Measurements from ENCODE around the gene SPOCD1.

The SPOCD1 gene

GRCh38 chr1:31849653-31850052 lies 33.8 kb upstream of the SPOCD1 start:
- H3K4me2 ChIP-seq (ENCODE audit: low read depth, low read length, poor library complexity, severe bottlenecking) = no peak overlapping the region
- H3K9me3 ChIP-seq (ENCODE audit: insufficient read depth, low read depth, low read length) = no peaks in the 10 kb centered on the region
- H3F3A ChIP-seq (ENCODE audit: low read depth) = no peaks in the 10 kb centered on the region
- H3K36me3 ChIP-seq (ENCODE audit: insufficient read depth, low read length) = no peaks in the 10 kb centered on the region
- H4K20me1 ChIP-seq (ENCODE audit: insufficient read depth, low read length, poor library complexity, severe bottlenecking) = no peaks in the 10 kb centered on the region
- no peak overlapping the region for H2AFZ ChIP-seq (ENCODE audit: low read length)
- H3K79me2 ChIP-seq (ENCODE audit: insufficient read depth, low read length) = no peaks in the 10 kb centered on the region
- TF ChIP-seq CTCF (conservative IDR thresholded peaks at IDR 0.05; ENCODE audit: low read length) = no peak
- TF ChIP-seq EZH2phosphoT487 (IDR thresholded peaks at IDR 0.05; ENCODE audit: borderline replicate concordance) = no peak
- no peak overlapping the region for H3K4me3 ChIP-seq (ENCODE audit: low read length, poor library complexity, severe bottlenecking)
- H3K9me2 ChIP-seq (replicated peaks; ENCODE audit: low read depth, low read length) = no peaks in the 10 kb centered on the region
- peaks cover 12% of the 10 kb centered on the region for H3K4me1 ChIP-seq (ENCODE audit: insufficient read depth, low read length, poor library complexity, severe bottlenecking)
- H3K9ac ChIP-seq (ENCODE audit: low read depth, low read length, poor library complexity, severe bottlenecking) = no peak overlapping the region
- H3K27me3 ChIP-seq (ENCODE audit: insufficient read depth, low read length, poor library complexity, severe bottlenecking) = no peaks in the 10 kb centered on the region

GRCh38 chr1:31848381-31848897 lies 32.6 kb upstream of the SPOCD1 start:
- peak overlapping the region; percentile 12 for H3K4me3 ChIP-seq (ENCODE audit: low read length, poor library complexity, severe bottlenecking)
- H2AFZ ChIP-seq (ENCODE audit: low read length) = peak overlapping the region; percentile 70; the same call in 1 of the 2 replicates
- no peaks in the 10 kb centered on the region for H3K27me3 ChIP-seq (ENCODE audit: insufficient read depth, low read length, poor library complexity, severe bottlenecking)
- peaks cover 12% of the 10 kb centered on the region for H3K4me1 ChIP-seq (ENCODE audit: insufficient read depth, low read length, poor library complexity, severe bottlenecking)
- TF ChIP-seq CTCF (conservative IDR thresholded peaks at IDR 0.05; ENCODE audit: low read length) (no peak), EZH2phosphoT487 (IDR thresholded peaks at IDR 0.05; ENCODE audit: borderline replicate concordance) (no peak)
- H3F3A ChIP-seq (ENCODE audit: low read depth) = no peaks in the 10 kb centered on the region
- no peaks in the 10 kb centered on the region for H3K79me2 ChIP-seq (ENCODE audit: insufficient read depth, low read length)
- no peaks in the 10 kb centered on the region for H3K36me3 ChIP-seq (ENCODE audit: insufficient read depth, low read length)
- no peak overlapping the region for H3K9ac ChIP-seq (ENCODE audit: low read depth, low read length, poor library complexity, severe bottlenecking)
- no peaks in the 10 kb centered on the region for H4K20me1 ChIP-seq (ENCODE audit: insufficient read depth, low read length, poor library complexity, severe bottlenecking)
- no peaks in the 10 kb centered on the region for H3K9me3 ChIP-seq (ENCODE audit: insufficient read depth, low read depth, low read length)
- no peaks in the 10 kb centered on the region for H3K9me2 ChIP-seq (replicated peaks; ENCODE audit: low read depth, low read length)
- peak overlapping the region; percentile 61 for H3K4me2 ChIP-seq (ENCODE audit: low read depth, low read length, poor library complexity, severe bottlenecking)

DNA sequence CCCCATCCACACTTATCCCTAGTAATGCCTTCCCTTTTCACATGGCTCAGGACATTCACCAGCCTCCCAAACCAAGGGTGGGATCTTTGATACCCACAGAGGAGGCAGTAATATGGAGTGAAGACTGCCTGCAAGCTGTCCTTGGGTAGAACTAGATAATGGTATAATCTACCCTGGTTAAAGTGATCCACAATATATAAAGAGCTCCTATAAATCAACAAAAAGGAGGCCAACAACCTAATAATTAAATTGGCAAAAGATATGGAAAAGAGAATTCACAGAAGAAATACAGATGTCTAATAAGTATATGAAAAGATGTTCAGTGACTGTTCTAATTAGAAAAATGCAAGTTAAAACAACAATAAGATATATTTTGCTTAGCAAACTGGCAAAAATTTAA lies 30.7 kb upstream of the SPOCD1 start:
- Histone ChIP-seq H3K9ac (ENCODE audit: low read depth, low read length, poor library complexity, severe bottlenecking) (no peak overlapping the region), H3K27me3 (ENCODE audit: insufficient read depth, low read length, poor library complexity, severe bottlenecking) (no peaks in the 10 kb centered on the region), H3K36me3 (ENCODE audit: insufficient read depth, low read length) (no peaks in the 10 kb centered on the region), H3K4me2 (ENCODE audit: low read depth, low read length, poor library complexity, severe bottlenecking) (no peak overlapping the region), H3K9me3 (ENCODE audit: insufficient read depth, low read depth, low read length) (no peaks in the 10 kb centered on the region), H3K9me2 (replicated peaks; ENCODE audit: low read depth, low read length) (no peaks in the 10 kb centered on the region), H3F3A (ENCODE audit: low read depth) (no peaks in the 10 kb centered on the region), H4K20me1 (ENCODE audit: insufficient read depth, low read length, poor library complexity, severe bottlenecking) (no peaks in the 10 kb centered on the region), H3K79me2 (ENCODE audit: insufficient read depth, low read length) (no peaks in the 10 kb centered on the region), H3K4me3 (ENCODE audit: low read length, poor library complexity, severe bottlenecking) (no peak overlapping the region), H2AFZ (ENCODE audit: low read length) (no peak overlapping the region; the same call in 1 of the 2 replicates), H3K4me1 (ENCODE audit: insufficient read depth, low read length, poor library complexity, severe bottlenecking) (peaks cover 12% of the 10 kb centered on the region)
- no peak for TF ChIP-seq EZH2phosphoT487 (IDR thresholded peaks at IDR 0.05; ENCODE audit: borderline replicate concordance)
- no peak for TF ChIP-seq CTCF (conservative IDR thresholded peaks at IDR 0.05; ENCODE audit: low read length)
